ENCODE data around the gene ATP10A. TPM values are rescaled to one million over a fixed set of nuclear protein-coding genes. Genes with fewer than 3 reads are reported as not detected.

Gene ATP10A
- total RNA-seq, 4 donors from 2014 or later: 8.1 to 36.0 (median 17.9) TPM

DNA sequence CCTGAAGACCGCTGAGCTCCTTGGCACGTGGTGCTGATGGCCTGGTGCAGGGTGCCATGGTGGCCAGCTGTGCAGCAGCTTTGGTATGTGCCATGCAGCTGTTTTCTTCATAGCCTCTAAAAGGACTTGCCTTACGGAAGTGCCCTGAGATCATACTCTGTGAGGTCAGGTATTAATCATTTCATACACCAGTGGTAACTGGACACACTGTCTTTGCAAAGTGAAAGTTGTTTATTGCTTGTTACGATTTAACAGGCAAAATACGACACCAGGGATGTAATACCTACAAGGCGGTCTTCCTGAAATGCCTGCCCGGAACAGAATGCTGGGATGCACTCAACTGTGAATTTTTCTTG is 184.6 kb downstream of the ATP10A start:
- peaks cover 0 to 26% (median 0%) of the 10 kb centered on the region in 3 donors for H3K36me3 ChIP-seq
- H3K4me3 ChIP-seq: no peak overlapping the region
- no peak for DNase-seq (ENCODE audit: low spot score in 2 of 2)
- no peaks in the 10 kb centered on the region for H3K27me3 ChIP-seq
- TF ChIP-seq POLR2A (IDR thresholded peaks at IDR 0.05): no peak
- TF ChIP-seq, protein P1, sequence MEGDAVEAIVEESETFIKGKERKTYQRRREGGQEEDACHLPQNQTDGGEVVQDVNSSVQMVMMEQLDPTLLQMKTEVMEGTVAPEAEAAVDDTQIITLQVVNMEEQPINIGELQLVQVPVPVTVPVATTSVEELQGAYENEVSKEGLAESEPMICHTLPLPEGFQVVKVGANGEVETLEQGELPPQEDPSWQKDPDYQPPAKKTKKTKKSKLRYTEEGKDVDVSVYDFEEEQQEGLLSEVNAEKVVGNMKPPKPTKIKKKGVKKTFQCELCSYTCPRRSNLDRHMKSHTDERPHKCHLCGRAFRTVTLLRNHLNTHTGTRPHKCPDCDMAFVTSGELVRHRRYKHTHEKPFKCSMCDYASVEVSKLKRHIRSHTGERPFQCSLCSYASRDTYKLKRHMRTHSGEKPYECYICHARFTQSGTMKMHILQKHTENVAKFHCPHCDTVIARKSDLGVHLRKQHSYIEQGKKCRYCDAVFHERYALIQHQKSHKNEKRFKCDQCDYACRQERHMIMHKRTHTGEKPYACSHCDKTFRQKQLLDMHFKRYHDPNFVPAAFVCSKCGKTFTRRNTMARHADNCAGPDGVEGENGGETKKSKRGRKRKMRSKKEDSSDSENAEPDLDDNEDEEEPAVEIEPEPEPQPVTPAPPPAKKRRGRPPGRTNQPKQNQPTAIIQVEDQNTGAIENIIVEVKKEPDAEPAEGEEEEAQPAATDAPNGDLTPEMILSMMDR (IDR thresholded peaks at IDR 0.05): no peak
- H3K27ac ChIP-seq: no peak overlapping the region
- no peaks in the 10 kb centered on the region for H3K9me3 ChIP-seq
- H3K4me1 ChIP-seq: peaks cover 0 to 13% (median 0%) of the 10 kb centered on the region in 4 donors
- WGBS, 2 donors: 71 to 84% methylated on average over 7 of the region's 7 CpGs

DNA sequence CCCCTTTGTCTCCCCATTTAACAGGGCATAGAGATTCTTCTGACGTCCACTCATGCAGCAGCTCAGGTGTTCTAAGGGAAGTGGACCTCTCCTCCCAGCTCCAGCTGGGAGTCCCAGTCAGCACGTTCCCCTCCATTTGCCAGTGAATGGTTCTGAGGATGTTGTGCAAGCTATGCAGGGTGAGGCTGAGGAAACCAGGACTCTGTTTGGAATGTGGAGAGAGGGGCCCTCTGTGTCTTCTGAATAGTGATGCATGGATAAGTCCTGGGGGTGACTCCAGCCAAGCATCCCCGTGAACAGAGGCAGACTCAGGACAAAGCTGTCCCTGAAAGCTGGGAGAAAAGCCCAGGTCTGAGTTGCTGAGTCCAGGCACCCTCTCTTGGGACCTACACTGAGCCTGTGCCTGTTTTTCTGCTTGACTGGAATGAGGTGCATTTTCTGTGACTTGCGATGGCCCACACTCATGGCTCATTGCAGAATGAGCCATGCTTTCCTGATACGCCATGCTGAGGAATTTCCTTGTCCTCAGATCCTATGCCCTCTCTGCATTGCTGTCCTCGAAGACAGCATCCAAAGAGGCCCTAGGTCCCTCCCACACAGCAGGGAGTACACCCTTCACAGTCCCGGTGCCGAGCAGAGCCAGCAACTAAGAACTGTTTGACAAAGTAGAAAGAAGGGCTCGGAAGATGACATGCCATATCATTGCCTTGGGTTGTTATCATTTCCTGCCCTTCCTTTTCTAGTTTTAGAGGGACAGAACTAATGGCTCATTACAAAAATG is 185.2 kb downstream of the ATP10A start:
- Histone ChIP-seq H3K27ac (no peak overlapping the region), H3K9me3 (no peaks in the 10 kb centered on the region), H3K4me3 (no peak overlapping the region), H3K27me3 (no peaks in the 10 kb centered on the region), H3K4me1 (peaks cover 0 to 7% (median 0%) of the 10 kb centered on the region in 4 donors), H3K36me3 (peaks cover 0 to 26% (median 0%) of the 10 kb centered on the region in 3 donors)
- no peak for DNase-seq (ENCODE audit: low spot score in 2 of 2)
- 47 to 55% methylated on average over 9 of the region's 9 CpGs for WGBS, 2 donors
- TF ChIP-seq EP300 (IDR thresholded peaks at IDR 0.05) (no peak), POLR2A (IDR thresholded peaks at IDR 0.05) (no peak)
- TF ChIP-seq, protein P1 (IDR thresholded peaks at IDR 0.05): no peak

DNA sequence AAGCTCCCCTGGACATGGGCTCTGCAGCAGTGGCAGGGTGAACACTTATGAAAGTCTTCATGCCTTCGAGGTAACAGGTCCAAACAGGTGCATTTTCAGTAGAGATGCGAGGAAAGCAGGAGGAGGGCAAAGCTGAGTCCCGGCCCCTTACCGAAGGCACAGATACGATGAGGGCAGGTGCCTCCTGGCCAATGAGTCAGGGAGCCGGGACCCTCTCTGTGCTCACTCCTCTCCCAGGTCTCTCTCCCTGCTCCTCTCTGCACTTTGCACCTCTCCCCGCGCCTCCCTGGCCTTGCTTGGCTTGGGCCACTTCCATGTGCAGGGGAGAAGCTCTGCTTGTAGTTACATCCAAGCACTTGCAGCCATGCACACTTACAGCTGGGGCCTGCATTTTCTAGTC is 187.1 kb downstream of the ATP10A start:
- H3K27me3 ChIP-seq: peaks cover 0 to 4% of the 10 kb centered on the region in 2 donors
- H3K27ac ChIP-seq: no peak overlapping the region
- no peak for DNase-seq (ENCODE audit: low spot score in 2 of 2)
- no peaks in the 10 kb centered on the region for H3K9me3 ChIP-seq
- H3K36me3 ChIP-seq: peaks cover 0 to 26% (median 0%) of the 10 kb centered on the region in 3 donors
- H3K4me3 ChIP-seq: no peak overlapping the region
- 87 to 90% methylated on average over 8 of the region's 8 CpGs for WGBS, 2 donors
- TF ChIP-seq, protein P1 (IDR thresholded peaks at IDR 0.05): no peak
- no peak for TF ChIP-seq POLR2A (IDR thresholded peaks at IDR 0.05)
- no peak for TF ChIP-seq EP300 (IDR thresholded peaks at IDR 0.05)
- peaks cover 0 to 5% (median 0%) of the 10 kb centered on the region in 4 donors for H3K4me1 ChIP-seq

DNA sequence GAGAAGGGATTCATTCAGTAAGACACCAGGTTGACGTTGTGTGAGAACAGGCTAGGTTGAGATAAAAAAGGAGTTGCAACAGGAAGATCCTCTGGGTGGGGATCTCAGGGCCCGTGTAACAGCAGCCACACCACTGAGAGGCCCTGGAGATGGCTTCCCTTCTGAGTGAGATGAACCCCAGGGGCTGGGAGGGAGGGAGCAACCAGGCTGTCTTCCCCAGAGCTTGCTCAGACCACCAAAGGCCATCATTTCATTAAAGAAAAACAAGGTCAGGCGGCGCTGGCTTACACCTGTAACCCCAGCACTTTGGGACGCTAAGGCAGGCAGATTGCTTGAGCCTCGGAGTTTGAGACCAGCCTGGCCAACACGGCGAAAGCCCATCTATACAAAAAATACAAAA is 187.7 kb downstream of the ATP10A start:
- peaks cover 0 to 11% (median 0%) of the 10 kb centered on the region in 4 donors for H3K4me1 ChIP-seq
- peak overlapping the region in 1 of 4 donors; percentile 49 for H3K27ac ChIP-seq
- TF ChIP-seq, protein P1 (IDR thresholded peaks at IDR 0.05): no peak
- TF ChIP-seq EP300 (IDR thresholded peaks at IDR 0.05) (no peak), POLR2A (IDR thresholded peaks at IDR 0.05) (no peak)
- no peaks in the 10 kb centered on the region for H3K9me3 ChIP-seq
- whole genome bisulfite sequencing, 2 donors: 63 to 81% methylated on average over 8 of the region's 8 CpGs
- H3K27me3 ChIP-seq: peaks cover 0 to 4% of the 10 kb centered on the region in 2 donors
- peaks cover 0 to 22% (median 0%) of the 10 kb centered on the region in 3 donors for H3K36me3 ChIP-seq
- no peak for DNase-seq (ENCODE audit: low spot score in 2 of 2)
- no peak overlapping the region for H3K4me3 ChIP-seq

DNA sequence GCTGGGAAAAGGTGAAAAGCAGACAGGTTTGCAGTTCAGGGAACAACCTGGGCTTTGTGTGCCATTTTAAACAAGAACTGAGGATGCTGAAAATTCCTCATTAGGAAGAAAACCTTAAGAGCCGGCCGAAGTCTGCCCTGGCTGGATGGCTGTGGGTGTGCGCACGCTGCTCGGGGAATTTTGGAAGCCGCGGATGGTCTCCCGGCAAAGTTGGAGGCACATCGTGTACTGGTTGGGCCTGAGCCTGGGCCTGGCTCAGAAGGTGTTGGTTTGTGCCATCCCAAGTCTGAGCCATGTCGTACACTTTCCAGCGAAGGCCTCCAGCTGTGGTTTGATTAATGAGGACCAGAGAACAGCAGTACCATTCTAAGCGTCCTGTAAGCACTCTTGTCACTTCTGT is 188.2 kb downstream of the ATP10A start:
- WGBS, 2 donors: 79 to 81% methylated on average over 12 of the region's 12 CpGs
- H3K27ac ChIP-seq: peak overlapping the region in 2 of 4 donors; percentile 42 to 49
- TF ChIP-seq EP300 (IDR thresholded peaks at IDR 0.05): peak in 1 of 2 donors; percentile 58
- TF ChIP-seq, protein P1 (IDR thresholded peaks at IDR 0.05): no peak
- peaks cover 0 to 4% of the 10 kb centered on the region in 2 donors for H3K27me3 ChIP-seq
- H3K9me3 ChIP-seq: no peaks in the 10 kb centered on the region
- H3K4me1 ChIP-seq: peaks cover 0 to 16% (median 0%) of the 10 kb centered on the region in 4 donors
- peaks cover 0 to 18% (median 0%) of the 10 kb centered on the region in 3 donors for H3K36me3 ChIP-seq
- H3K4me3 ChIP-seq: no peak overlapping the region
- peak; percentile 33 to 37 for DNase-seq (ENCODE audit: low spot score in 2 of 2)
